Spleen (tissue), 7 donors: ENCODE measurements around the gene GFAP.

Source experiments
- POLR2AphosphoS5 ChIP-seq, 3 donors: sonication (generic); formaldehyde crosslinking; IDR thresholded peaks; one replicate each; pipeline ENCODE4 v1.5.1; 2017; ENCODE audit warnings: antibody characterized with exemption in 3 of 3
- TF ChIP-seq, protein P1 (sequence below), 11 experiments: fragments of 200-600 bp in 7 of 11; fragments of 450-650 bp in 4 of 11; sonication (generic) in 4 of 11; IDR thresholded peaks in 8 of 11; conservative IDR thresholded peaks in 3 of 11; 1 replicate in 7 of 11; 2 replicates in 4 of 11; pipeline versions ENCODE4 v1.4.0 to v1.8.0; 2016 to 2021; ENCODE audit warnings: antibody characterized with exemption in 11 of 11, inconsistent platforms in 4 of 11, mild to moderate bottlenecking in 1 of 11
- donor health status: DM: no; HTN: no; CAD: no; lungs with moderate emphysema.
- donor health status: DM: no; HTN: no; CAD: no.
- donor health status: DM: no; HTN: no; CAD: no.

DNA sequence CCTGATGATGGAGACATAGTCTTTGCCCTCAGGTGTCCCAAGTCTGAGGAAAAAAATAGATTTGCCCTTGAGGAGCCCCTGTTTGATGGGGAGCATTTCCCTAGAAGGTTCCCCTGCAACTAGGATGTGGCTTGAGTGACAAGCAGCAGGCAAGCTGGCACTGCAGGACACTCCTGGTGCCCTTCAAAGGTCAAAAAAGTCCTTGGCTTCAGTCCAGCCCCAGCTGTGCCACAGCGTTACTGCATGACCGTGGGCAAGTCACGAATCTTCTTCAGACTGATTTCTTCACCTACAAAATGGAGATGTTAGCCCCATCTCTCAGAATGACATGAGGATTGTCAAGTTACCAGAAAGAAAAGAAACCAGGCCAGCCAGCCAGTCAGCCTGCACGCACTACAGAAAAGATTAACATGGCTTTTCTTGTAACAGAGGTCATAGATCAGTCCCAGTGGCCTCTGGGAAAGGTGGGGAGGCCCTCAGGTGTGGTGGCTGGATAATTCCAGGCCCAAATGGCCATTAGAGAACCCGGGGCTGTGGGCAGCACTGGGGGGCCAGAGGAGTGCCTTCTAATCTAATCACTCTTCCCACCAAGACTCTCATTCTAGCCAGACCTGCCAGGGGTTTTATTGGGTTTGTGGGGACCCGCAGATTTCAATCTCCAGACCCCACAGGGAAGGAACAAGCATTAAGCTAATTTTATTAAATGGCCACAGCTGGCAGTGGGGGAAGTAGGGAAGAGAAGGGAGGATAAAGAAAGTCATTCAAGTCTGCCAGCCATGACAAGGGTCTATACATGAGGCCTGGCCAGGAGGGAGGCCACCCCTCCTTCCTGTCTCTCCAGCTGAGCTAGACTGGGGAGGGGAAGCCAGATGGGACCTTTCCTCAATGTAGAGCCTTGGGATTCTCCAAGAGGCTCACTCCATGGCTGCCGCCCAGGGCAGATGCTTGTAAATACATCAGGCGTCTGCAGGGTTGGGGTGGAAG is 42.0 kb upstream of the GFAP start:
- TF ChIP-seq POLR2AphosphoS5 (IDR thresholded peaks at IDR 0.05), result no peak
- TF ChIP-seq, protein P1, sequence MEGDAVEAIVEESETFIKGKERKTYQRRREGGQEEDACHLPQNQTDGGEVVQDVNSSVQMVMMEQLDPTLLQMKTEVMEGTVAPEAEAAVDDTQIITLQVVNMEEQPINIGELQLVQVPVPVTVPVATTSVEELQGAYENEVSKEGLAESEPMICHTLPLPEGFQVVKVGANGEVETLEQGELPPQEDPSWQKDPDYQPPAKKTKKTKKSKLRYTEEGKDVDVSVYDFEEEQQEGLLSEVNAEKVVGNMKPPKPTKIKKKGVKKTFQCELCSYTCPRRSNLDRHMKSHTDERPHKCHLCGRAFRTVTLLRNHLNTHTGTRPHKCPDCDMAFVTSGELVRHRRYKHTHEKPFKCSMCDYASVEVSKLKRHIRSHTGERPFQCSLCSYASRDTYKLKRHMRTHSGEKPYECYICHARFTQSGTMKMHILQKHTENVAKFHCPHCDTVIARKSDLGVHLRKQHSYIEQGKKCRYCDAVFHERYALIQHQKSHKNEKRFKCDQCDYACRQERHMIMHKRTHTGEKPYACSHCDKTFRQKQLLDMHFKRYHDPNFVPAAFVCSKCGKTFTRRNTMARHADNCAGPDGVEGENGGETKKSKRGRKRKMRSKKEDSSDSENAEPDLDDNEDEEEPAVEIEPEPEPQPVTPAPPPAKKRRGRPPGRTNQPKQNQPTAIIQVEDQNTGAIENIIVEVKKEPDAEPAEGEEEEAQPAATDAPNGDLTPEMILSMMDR (IDR thresholded peaks at IDR 0.05 in 8 of 11, conservative IDR thresholded peaks at IDR 0.05 in 3 of 11), result no peak
